ENCODE results near the gene GSE1. TPM values are rescaled to one million over a fixed set of nuclear protein-coding genes. Genes with fewer than 3 reads are reported as not detected.
A peak's percentile ranks its signal among the peaks of the same experiment; 100 is the strongest.

The GSE1 gene
- total and polyA plus RNA-seq, 9 of the 15 experiments (the other 6 are each of a cell fraction or from before 2014, with no cell fraction given), result 12.2 to 244 (median 57.9) TPM

- TF ChIP-seq SIN3A (IDR thresholded peaks at IDR 0.05; ENCODE audit: borderline replicate concordance in 2 of 2, control insufficient read depth in 1 of 2, low read depth in 2 of 2, low read length in 2 of 2) (no peak), ZNF165 (CRISPR knock-in tag; IDR thresholded peaks at IDR 0.05; ENCODE audit: borderline replicate concordance) (no peak), SMARCC2 (IDR thresholded peaks at IDR 0.05; ENCODE audit: low read depth) (no peak), ZNF76 (CRISPR knock-in tag; IDR thresholded peaks at IDR 0.05; ENCODE audit: borderline replicate concordance) (no peak), POLR3G (IDR thresholded peaks at IDR 0.05; ENCODE audit: extremely low read depth, insufficient read length, insufficient replicate concordance) (no peak), RBM22 (IDR thresholded peaks at IDR 0.05; ENCODE audit: low read depth, low read length, poor library complexity, severe bottlenecking) (peak; percentile 23), SP1 (CRISPR knock-in tag; IDR thresholded peaks at IDR 0.05) (no peak), ZNF232 (CRISPR knock-in tag; IDR thresholded peaks at IDR 0.05) (no peak), ZBTB33 (CRISPR knock-in tag; IDR thresholded peaks at IDR 0.05) (0 out of 2 replicates have a peak, but pooled peaks have one; percentile 16), HNRNPLL (IDR thresholded peaks at IDR 0.05; ENCODE audit: low read depth, low read length, poor library complexity, severe bottlenecking) (no peak)
These were observed 28.3 kb upstream of the GSE1 start (continued) for GRCh38 chr16:85584819-85585282.
